ENCODE data around the gene CCDC82. TPM values are rescaled to one million over a fixed set of nuclear protein-coding genes. Genes with fewer than 3 reads are reported as not detected.

CCDC82 gene
- total RNA-seq, 2 experiments from 2014 or later = 23.7 to 24.4 TPM

GRCh38 chr11:96341211-96342013, 48.3 kb downstream of the CCDC82 start:
- peaks cover 48% of the 10 kb centered on the region for H3K4me1 ChIP-seq (ENCODE audit: insufficient read depth, low read length)

GRCh38 chr11:96340555-96340885, 49.2 kb downstream of the CCDC82 start:
- Mint-ChIP-seq H3K4me1 (ENCODE audit: low read depth) (peaks cover 58% of the 10 kb centered on the region), H3K36me3 (ENCODE audit: low read depth) (peaks cover 61% of the 10 kb centered on the region), H3K27me3 (no peaks in the 10 kb centered on the region), H3K9me3 (no peaks in the 10 kb centered on the region), H3K4me3 (peak overlapping the region; percentile 97), H3K27ac (peak overlapping the region; percentile 87)
- TF ChIP-seq CTCF (IDR thresholded peaks at IDR 0.05) = no peak
- peak overlapping the region; percentile 92 for H3K4me3 ChIP-seq (ENCODE audit: low read length)
- ChIA-PET POLR2A (interaction anchor here (0.6 to 7.6 kb wide), 17 partner anchors 8 to 551 kb away, joined by 3 to 51 read pairs (median 4); partner anchors contain the start of genes CCDC82, CEP57, FAM76B and JRKL), CTCF (interaction anchor here (0.8 to 4.8 kb wide), 4 partner anchors 30 to 327 kb away, joined by 3 to 80 read pairs (median 16); partner anchors contain the start of genes CCDC82 and JRKL)
- H3K9me3 ChIP-seq (ENCODE audit: control insufficient read depth in 1 of 2, insufficient read depth in 1 of 2, low read length in 2 of 2) = no peaks in the 10 kb centered on the region
- ATAC-seq (ENCODE audit: poor library complexity) = no peak
- intact Hi-C loops (cut with DNase I, micrococcal nuclease) = loop anchor here (2.0 to 5.0 kb wide), 10 partner anchors 33 to 503 kb away; partner anchors contain the start of genes CCDC82 (in 1 of the 2) and JRKL (in 1 of the 2)
- H3K27me3 ChIP-seq (ENCODE audit: control insufficient read depth in 1 of 2, insufficient read depth in 2 of 2, low read length in 2 of 2) = no peaks in the 10 kb centered on the region
- peak overlapping the region; percentile 62 to 86 for H3K27ac ChIP-seq (ENCODE audit: low read depth in 1 of 2, low read length in 2 of 2)
- peaks cover 51% of the 10 kb centered on the region for H3K4me1 ChIP-seq (ENCODE audit: insufficient read depth, low read length)
- DNase-seq = no peak
- H3K36me3 ChIP-seq (ENCODE audit: insufficient read depth, low read length) = peaks cover 5% of the 10 kb centered on the region

More at GRCh38 chr11:96341211-96342013, 48.3 kb downstream of the CCDC82 start:
- H3K27me3 Mint-ChIP-seq = no peaks in the 10 kb centered on the region
- H3K27ac Mint-ChIP-seq = peak overlapping the region; percentile 87
- H3K27me3 ChIP-seq (ENCODE audit: control insufficient read depth in 1 of 2, insufficient read depth in 2 of 2, low read length in 2 of 2) = no peaks in the 10 kb centered on the region
- no peaks in the 10 kb centered on the region for H3K9me3 ChIP-seq (ENCODE audit: control insufficient read depth in 1 of 2, insufficient read depth in 1 of 2, low read length in 2 of 2)
- peak overlapping the region; percentile 97 for H3K4me3 Mint-ChIP-seq
- peak; percentile 53 for TF ChIP-seq CTCF (IDR thresholded peaks at IDR 0.05)
- peaks cover 49% of the 10 kb centered on the region for H3K4me1 Mint-ChIP-seq (ENCODE audit: low read depth)
- DNase-seq (peak; percentile 44 to 85 (median 63)), ATAC-seq (ENCODE audit: poor library complexity) (peak; percentile 45)
- peak overlapping the region; percentile 92 for H3K4me3 ChIP-seq (ENCODE audit: low read length)
- ChIA-PET POLR2A (interaction anchor here (0.6 to 7.6 kb wide), 25 partner anchors 9 to 340 kb away, joined by 3 to 51 read pairs (median 5); partner anchors contain the start of genes CCDC82 and JRKL), CTCF (interaction anchor here (0.7 to 4.8 kb wide), 23 partner anchors 18 to 373 kb away, joined by 3 to 80 read pairs (median 6); partner anchors contain the start of genes CCDC82 and JRKL)
- peaks cover 54% of the 10 kb centered on the region for H3K36me3 Mint-ChIP-seq (ENCODE audit: low read depth)
- intact Hi-C loops (cut with DNase I, micrococcal nuclease) = loop anchor here (1.0 to 5.0 kb wide), 12 partner anchors 34 to 504 kb away; partner anchors contain the start of genes CCDC82 (in 1 of the 2) and JRKL (in 1 of the 2)
- H3K27ac ChIP-seq (ENCODE audit: low read depth in 1 of 2, low read length in 2 of 2) = peak overlapping the region; percentile 62 to 86
- H3K36me3 ChIP-seq (ENCODE audit: insufficient read depth, low read length) = no peaks in the 10 kb centered on the region
- H3K9me3 Mint-ChIP-seq = no peaks in the 10 kb centered on the region

GRCh38 chr11:96339706-96340554, 49.8 kb downstream of the CCDC82 start:
- POLR2A ChIA-PET = interaction anchor here (0.6 to 7.6 kb wide), 23 partner anchors 8 to 550 kb away, joined by 3 to 51 read pairs (median 4); partner anchors contain the start of genes CCDC82, CEP57, FAM76B and JRKL
- H3K36me3 Mint-ChIP-seq (ENCODE audit: low read depth) = peaks cover 66% of the 10 kb centered on the region
- ATAC-seq (ENCODE audit: poor library complexity) (no peak), DNase-seq (peak in 1 of 14 experiments; percentile 17)
- no peak for TF ChIP-seq CTCF (IDR thresholded peaks at IDR 0.05)
- peaks cover 64% of the 10 kb centered on the region for H3K4me1 Mint-ChIP-seq (ENCODE audit: low read depth)
- Histone ChIP-seq H3K27me3 (ENCODE audit: control insufficient read depth in 1 of 2, insufficient read depth in 2 of 2, low read length in 2 of 2) (no peaks in the 10 kb centered on the region), H3K36me3 (ENCODE audit: insufficient read depth, low read length) (peaks cover 9% of the 10 kb centered on the region), H3K4me1 (ENCODE audit: insufficient read depth, low read length) (peaks cover 51% of the 10 kb centered on the region), H3K4me3 (ENCODE audit: low read length) (peak overlapping the region; percentile 92), H3K27ac (ENCODE audit: low read depth in 1 of 2, low read length in 2 of 2) (peak overlapping the region; percentile 62 to 86), H3K9me3 (ENCODE audit: control insufficient read depth in 1 of 2, insufficient read depth in 1 of 2, low read length in 2 of 2) (no peaks in the 10 kb centered on the region)
- H3K9me3 Mint-ChIP-seq = no peaks in the 10 kb centered on the region
- no peaks in the 10 kb centered on the region for H3K27me3 Mint-ChIP-seq
- H3K27ac Mint-ChIP-seq = peak overlapping the region; percentile 87
- intact Hi-C loops (cut with DNase I, micrococcal nuclease) = loop anchor here (2.0 to 5.0 kb wide), 12 partner anchors 33 to 503 kb away; partner anchors contain the start of genes CCDC82 (in 1 of the 2) and JRKL (in 1 of the 2)
- CTCF ChIA-PET = interaction anchor here (0.8 to 4.8 kb wide), 5 partner anchors 31 to 328 kb away, joined by 3 to 80 read pairs (median 4); no protein-coding TSS in a partner anchor
- H3K4me3 Mint-ChIP-seq = peak overlapping the region; percentile 97

Measured in CD4-positive, alpha-beta T cell (primary cell).